ENCODE data around the gene CPT1B.

The CPT1B gene

DNA sequence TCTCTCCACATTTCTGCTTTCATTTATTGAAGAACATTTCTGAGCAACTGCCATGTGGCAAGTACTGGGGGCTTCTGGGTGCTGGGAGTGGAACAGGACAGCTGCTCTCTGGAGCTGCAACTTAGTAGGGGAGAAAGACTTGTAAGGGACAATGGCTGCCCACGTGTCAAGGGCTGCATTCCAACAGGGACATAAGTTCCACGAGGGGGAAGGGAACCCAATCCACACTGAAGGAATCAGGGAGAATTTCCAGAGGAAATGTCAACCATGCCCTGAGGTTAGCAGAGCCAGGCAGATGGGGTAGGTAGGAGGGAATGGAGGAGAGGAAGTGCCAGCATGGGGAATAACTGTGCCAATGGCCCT lies 24.1 kb upstream of the CPT1B start:
- Histone ChIP-seq H3K4me1 (ENCODE audit: insufficient read depth, poor library complexity, severe bottlenecking) (no peaks in the 10 kb centered on the region), H3K9me3 (ENCODE audit: severe bottlenecking) (no peaks in the 10 kb centered on the region), H3K27me3 (ENCODE audit: insufficient read depth, poor library complexity, severe bottlenecking) (peaks cover 35% of the 10 kb centered on the region), H3K27ac (ENCODE audit: poor library complexity, severe bottlenecking) (no peak overlapping the region), H3K4me3 (ENCODE audit: severe bottlenecking) (no peak overlapping the region), H3K36me3 (ENCODE audit: low read depth) (no peaks in the 10 kb centered on the region)
- no peak for TF ChIP-seq CTCF (IDR thresholded peaks at IDR 0.05; ENCODE audit: poor library complexity, severe bottlenecking)
- DNase-seq (ENCODE audit: low spot score) (no peak), ATAC-seq (ENCODE audit: low read depth) (no peak)

DNA sequence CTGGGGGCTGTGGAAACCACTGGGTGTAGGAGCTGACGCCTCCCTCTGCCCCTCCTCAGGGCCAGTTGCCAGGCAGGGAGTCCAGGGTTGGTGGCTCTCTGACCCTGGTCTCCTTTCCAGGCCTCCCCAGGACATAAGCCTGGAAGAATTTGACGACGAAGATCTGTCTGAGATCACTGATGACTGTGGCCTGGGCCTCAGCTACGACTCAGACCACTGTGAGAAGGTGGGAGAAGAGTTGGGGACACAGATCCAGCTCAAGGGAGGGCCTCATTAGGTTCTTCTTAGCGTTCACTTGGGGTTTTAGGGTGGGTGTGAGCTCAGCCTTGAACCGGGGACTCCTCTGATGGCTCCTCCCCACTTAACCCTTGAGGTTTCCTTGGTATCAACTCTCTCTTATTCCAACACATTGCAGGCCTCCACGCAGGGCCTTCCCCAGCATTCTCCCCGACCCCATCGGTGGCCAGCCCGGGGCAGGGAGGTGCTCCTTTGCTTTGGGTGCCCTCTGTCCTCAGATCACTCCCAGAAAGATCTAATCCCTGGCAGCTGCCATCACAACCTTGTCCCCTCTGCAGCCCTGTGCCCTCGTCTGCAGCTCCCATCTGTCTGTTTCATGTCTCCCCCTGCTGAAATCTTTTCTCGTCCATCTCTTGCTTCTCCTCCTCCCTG lies 23.6 kb upstream of the CPT1B start:
- DNase-seq (ENCODE audit: low spot score) = peak; percentile 40
- H3K9me3 ChIP-seq (ENCODE audit: severe bottlenecking) = no peaks in the 10 kb centered on the region
- H3K4me3 ChIP-seq (ENCODE audit: severe bottlenecking) = no peak overlapping the region
- H3K27me3 ChIP-seq (ENCODE audit: insufficient read depth, poor library complexity, severe bottlenecking) = peaks cover 35% of the 10 kb centered on the region
- no peak for TF ChIP-seq CTCF (IDR thresholded peaks at IDR 0.05; ENCODE audit: poor library complexity, severe bottlenecking)
- no peaks in the 10 kb centered on the region for H3K4me1 ChIP-seq (ENCODE audit: insufficient read depth, poor library complexity, severe bottlenecking)
- no peak; the same call in 2 of the 3 replicates for ATAC-seq (ENCODE audit: low read depth)
- H3K27ac ChIP-seq (ENCODE audit: poor library complexity, severe bottlenecking) = no peak overlapping the region
- no peaks in the 10 kb centered on the region for H3K36me3 ChIP-seq (ENCODE audit: low read depth)

GRCh38 chr22:50600967-50601668 lies 22.9 kb upstream of the CPT1B start:
- DNase-seq (ENCODE audit: low spot score) = peak; percentile 45
- peaks cover 35% of the 10 kb centered on the region for H3K27me3 ChIP-seq (ENCODE audit: insufficient read depth, poor library complexity, severe bottlenecking)

DNA sequence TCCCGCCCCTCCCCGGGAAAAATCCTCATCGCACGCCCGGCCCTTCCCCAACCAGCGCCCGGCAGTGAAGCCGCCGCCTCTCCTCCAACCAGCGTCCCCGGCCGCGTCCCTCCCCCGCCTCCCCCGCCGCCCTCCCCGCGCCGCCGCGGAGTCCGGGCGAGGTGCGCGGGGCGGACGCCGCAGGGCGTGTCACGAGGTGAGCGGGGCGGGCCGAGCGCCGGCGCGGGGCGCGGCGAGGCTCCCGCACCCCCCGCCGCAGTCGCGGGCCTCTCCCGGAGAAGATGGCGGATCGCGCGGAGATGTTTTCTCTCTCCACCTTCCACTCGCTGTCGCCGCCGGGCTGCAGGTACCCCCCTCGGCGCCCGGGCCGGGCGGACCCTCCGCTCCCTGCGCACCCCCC lies 22.3 kb upstream of the CPT1B start, which contains the start of gene MAPK8IP2:
Gene MAPK8IP2 (plus strand): TSS at position 256 of the 400 bp plus-strand sequence. CDS start 26 bp downstream, at position 282.
- Histone ChIP-seq H3K9me3 (ENCODE audit: severe bottlenecking) (no peaks in the 10 kb centered on the region), H3K36me3 (ENCODE audit: low read depth) (no peaks in the 10 kb centered on the region), H3K4me3 (ENCODE audit: severe bottlenecking) (peak within 1 kb of the TSS; percentile 21), H3K4me1 (ENCODE audit: insufficient read depth, poor library complexity, severe bottlenecking) (no peaks in the 10 kb centered on the region), H3K27me3 (ENCODE audit: insufficient read depth, poor library complexity, severe bottlenecking) (peaks cover 35% of the 10 kb centered on the region), H3K27ac (ENCODE audit: poor library complexity, severe bottlenecking) (no peak within 1 kb of the TSS)
- DNase-seq (ENCODE audit: low spot score) (no peak), ATAC-seq (ENCODE audit: low read depth) (peak; percentile 27; the same call in 1 of the 3 replicates)
- TF ChIP-seq CTCF (IDR thresholded peaks at IDR 0.05; ENCODE audit: poor library complexity, severe bottlenecking) = no peak

More at GRCh38 chr22:50600967-50601668, 22.9 kb upstream of the CPT1B start:
- no peak for TF ChIP-seq CTCF (IDR thresholded peaks at IDR 0.05; ENCODE audit: poor library complexity, severe bottlenecking)
- no peak overlapping the region for H3K4me3 ChIP-seq (ENCODE audit: severe bottlenecking)
- ATAC-seq (ENCODE audit: low read depth) = no peak
- no peaks in the 10 kb centered on the region for H3K36me3 ChIP-seq (ENCODE audit: low read depth)
- no peaks in the 10 kb centered on the region for H3K4me1 ChIP-seq (ENCODE audit: insufficient read depth, poor library complexity, severe bottlenecking)
- H3K27ac ChIP-seq (ENCODE audit: poor library complexity, severe bottlenecking) = no peak overlapping the region
- no peaks in the 10 kb centered on the region for H3K9me3 ChIP-seq (ENCODE audit: severe bottlenecking)

All from RWPE2 (cell line).